Hematopoietic multipotent progenitor cell treated with erythropoietin and hydrocortisone succinate and interleukin-3 and kit ligand, for 17 days (in vitro differentiated cells): Measurements from ENCODE around the gene PACS1.

Source experiments
- DNase-seq: peaks from one replicate; pipeline ENCODE4 v3.0.0-alpha.2; 2015; ENCODE audit warnings: low spot score

The PACS1 gene

DNA sequence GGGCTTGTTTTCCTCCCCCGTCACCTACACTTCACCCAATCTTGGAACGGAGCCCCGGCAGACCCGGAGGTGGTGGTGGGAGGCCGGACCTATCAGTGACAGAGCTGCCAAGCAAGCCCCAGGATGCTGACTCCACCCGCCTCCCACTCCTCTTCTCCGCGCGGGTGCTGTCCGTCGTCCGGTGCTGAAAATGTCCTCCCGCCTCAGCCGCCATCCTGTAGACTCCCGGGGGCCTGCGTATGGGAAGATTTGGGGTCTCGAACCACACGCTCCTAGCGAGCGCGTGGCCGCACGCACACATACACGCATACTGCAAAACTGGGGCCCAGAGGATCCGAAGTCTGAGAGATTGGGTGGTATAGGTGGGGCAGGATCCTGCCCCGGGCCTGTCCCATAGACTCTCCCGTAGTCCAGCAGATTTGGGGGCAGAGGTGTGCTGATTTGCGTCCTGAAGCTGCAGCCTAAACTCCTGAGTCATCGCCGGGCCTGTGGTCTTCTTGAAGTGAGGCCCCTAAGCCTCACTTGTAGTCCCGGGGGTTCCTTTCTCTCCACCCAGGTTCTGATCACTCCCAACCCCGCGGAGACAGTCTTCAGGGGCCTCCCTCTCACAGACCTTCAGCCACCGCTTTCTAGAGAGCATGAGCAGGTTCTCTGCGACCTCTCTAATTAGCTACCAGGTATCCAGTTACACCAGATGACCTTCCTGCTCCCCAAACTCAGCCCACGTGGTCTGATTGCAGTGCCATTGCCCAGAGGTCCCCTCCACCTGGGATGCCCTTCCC lies 219.7 kb downstream of the PACS1 start:
- DNase-seq, result no peak

GRCh38 chr11:66290330-66290621 lies 220.2 kb downstream of the PACS1 start:
- DNase-seq, result no peak

DNA sequence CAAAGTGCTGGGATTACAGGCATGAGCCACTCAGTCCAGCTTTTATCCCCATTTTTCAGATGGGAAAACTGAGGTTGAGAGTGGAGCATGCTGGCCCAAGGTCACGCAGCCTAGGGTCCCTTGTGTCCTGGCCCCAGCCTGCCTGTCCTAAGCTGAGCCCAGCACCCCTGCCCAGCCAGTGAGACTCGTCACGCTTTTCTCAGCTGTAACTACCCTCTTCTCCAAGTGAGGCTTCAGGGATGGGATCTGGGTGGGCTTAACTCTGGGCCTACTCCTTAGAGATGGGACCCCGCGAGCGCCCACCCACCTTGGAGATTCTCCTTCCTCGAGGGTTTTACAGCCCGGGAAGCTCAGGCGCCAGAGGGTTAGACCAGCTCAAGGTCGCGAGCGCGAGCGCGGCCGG lies 221.2 kb downstream of the PACS1 start:
- DNase-seq, result no peak

DNA sequence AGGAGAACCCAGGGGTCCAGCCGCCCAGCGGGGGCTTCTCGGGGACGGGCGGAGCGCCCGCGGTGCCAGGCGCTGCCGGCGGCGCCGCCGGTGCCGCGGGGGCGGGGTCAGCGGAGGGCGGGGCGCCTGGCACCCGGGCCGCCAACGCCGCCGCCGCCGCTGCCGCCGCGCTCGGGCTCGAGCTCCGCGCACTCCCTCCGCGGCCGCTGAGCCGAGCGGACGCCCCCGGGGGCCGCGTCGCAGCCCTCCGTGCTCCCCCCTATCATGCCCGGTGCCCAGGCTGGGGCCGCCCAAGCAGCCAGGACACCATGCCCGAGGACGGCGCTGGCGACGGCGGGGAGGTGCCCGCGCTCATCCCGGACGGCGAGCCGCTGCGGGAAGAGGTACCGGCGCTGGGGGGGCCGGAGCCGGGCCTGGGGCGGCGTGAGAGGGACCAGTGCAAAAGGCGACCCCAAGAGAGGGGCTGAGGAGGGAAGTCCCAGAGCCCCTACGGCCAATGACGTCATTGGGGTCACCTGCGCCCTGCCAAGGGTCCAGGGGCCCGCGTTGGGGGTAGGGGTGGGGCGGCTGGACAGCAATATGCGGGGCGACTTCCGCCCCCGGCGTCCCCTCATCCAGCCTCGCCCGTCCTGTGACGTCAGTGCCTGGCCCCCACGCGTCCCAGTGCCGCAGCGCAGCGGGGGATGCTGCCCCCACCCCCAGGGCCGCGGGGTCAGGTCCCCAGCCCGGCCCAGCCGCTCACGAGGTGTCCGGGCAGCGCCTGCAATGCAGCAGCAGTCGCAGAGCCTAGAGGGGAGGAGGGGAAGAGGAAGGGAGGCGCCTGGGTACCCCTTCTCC lies 221.9 kb downstream of the PACS1 start, which contains the start of gene TMEM151A:
Gene TMEM151A, plus strand, starts transcription at position 189 of the 837 bp plus-strand sequence. Its CDS starts 120 bp downstream, at position 309.
- DNase-seq, result no peak

- no peak for DNase-seq
Observed at GRCh38 chr11:66292543-66293332, 222.7 kb downstream of the PACS1 start.

GRCh38 chr11:66293352-66293751 lies 223.3 kb downstream of the PACS1 start:
- DNase-seq, result no peak

DNA sequence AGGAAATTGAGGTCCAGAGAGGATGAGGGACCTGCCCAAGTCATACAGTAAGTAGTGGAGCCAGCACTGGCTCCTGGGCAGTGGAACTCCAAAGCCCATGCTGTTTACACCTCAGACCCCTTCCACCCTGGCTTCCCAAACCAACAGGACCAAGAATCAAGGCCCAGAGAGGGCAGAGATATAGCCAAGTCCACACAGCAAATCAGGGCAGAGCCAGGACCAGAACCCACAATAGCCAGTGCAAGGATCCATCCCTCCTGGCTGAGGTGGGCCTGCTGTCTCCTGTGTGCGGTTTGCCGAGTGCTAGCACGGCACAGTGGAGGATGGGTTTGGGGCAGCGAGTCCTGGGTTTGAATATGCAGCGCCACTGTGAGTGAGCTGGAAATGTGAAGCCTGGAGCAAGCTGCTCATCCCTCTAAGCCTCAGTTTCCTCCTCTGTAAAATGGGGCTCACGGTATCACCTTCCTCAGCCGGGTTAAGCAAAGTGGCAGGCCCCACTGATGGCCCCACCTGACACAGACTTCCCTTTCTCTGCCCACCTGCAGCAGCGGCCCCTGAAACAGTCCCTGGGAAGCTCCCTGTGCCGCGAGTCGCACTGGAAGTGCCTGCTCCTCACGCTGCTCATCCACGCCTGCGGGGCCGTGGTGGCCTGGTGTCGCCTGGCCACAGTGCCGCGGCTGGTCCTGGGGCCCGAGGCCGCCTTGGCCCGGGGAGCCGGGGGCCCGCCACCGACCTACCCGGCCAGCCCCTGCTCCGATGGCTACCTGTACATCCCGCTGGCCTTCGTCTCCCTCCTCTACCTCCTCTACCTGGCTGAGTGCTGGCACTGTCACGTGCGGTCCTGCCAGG lies 223.9 kb downstream of the PACS1 start:
- DNase-seq, result no peak
